Endothelial cell of umbilical vein (primary cell): ENCODE data around the gene OR7A10. TPM values are rescaled to one million over a fixed set of nuclear protein-coding genes. Genes with fewer than 3 reads are reported as not detected.
"Not testable (repeated sequence)": the region's sequence is repeated elsewhere in the genome, so short reads cannot be mapped to it uniquely, and the experiment has no call there.

ENCODE experiments used
- BruUV-seq: library from RNA; stranded (reverse); fragments of 400-500 nt; replicated peaks from 2 replicates; lab custom pipeline; 2021; lab: Mats Ljungman, UMichigan
- CTCF ChIA-PET: fragments of 300-600, 350-600 bp; sonication (Branson Sonifier 250); formaldehyde crosslinking; loops from one replicate; lab custom pipeline; 2021; ENCODE audit warnings: antibody characterized with exemption, inconsistent platforms; lab: Charles Lee
- POLR2A ChIA-PET: fragments of 300-600, 350-600 bp; sonication (Branson Sonifier 250); formaldehyde crosslinking; loops from one replicate; lab custom pipeline; 2021; ENCODE audit warnings: antibody characterized with exemption, inconsistent platforms; lab: Charles Lee
- DNase-seq: peaks from one replicate; pipeline ENCODE4 v3.0.0-alpha.2; 2011; ENCODE audit warnings: low read depth, low spot score
- FAIRE-seq: peaks from 2 replicates; lab custom pipeline; 2011; peaks lifted over from hg19 to GRCh38; lab: Jason Lieb, UNC
- H2AFZ ChIP-seq: 2 replicates; pipeline ENCODE4 v1.6.0; 2012; ENCODE audit warnings: low read depth, low read length, control low read depth, inconsistent platforms
- H3K27ac ChIP-seq: 2 replicates; pipeline ENCODE4 v1.5.1; 2011; ENCODE audit warnings: low read depth, mild to moderate bottlenecking, control low read depth, low read length, moderate library complexity; ENCODE audit not compliant: insufficient read depth
- H3K27me3 ChIP-seq, 2 experiments: 2 replicates each; pipeline versions ENCODE4 v1.6.0 to v1.6.1; 2011; ENCODE audit warnings: low read length in 2 of 2, mixed read lengths in 1 of 2; ENCODE audit not compliant: control insufficient read depth in 2 of 2, insufficient read depth in 2 of 2
- H3K36me3 ChIP-seq, 2 experiments: 2 replicates in 1 of 2; 3 replicates in 1 of 2; pipeline ENCODE4 v1.5.1; 2011; ENCODE audit warnings: low read length in 2 of 2, mild to moderate bottlenecking in 1 of 2, moderate library complexity in 1 of 2; ENCODE audit not compliant: control insufficient read depth in 2 of 2, insufficient read depth in 2 of 2; ENCODE audit errors: extremely low read depth in 1 of 2
- H3K4me1 ChIP-seq: 3 replicates; pipeline ENCODE4 v1.5.1; 2011; ENCODE audit warnings: mild to moderate bottlenecking, low read length; ENCODE audit not compliant: control insufficient read depth, insufficient read depth; ENCODE audit errors: extremely low read depth
- H3K4me2 ChIP-seq: 2 replicates; pipeline ENCODE4 v1.6.1; 2011; ENCODE audit warnings: low read length, control low read depth, mixed read lengths; ENCODE audit not compliant: insufficient read depth
- H3K4me3 ChIP-seq, 3 experiments: fragments of 200-600 bp in 1 of 3; sonication (generic), shearing (Covaris generic) in 1 of 3; replicated peaks in 1 of 3; 2 replicates each; pipeline ENCODE4 v1.5.1; 2011 to 2016; ENCODE audit warnings: control low read depth in 3 of 3, low read length in 3 of 3, mild to moderate bottlenecking in 2 of 3, inconsistent platforms in 1 of 3, low read depth in 1 of 3, moderate library complexity in 1 of 3; ENCODE audit not compliant: insufficient read depth in 1 of 3
- H3K79me2 ChIP-seq: 2 replicates; pipeline ENCODE4 v1.6.0; 2012; ENCODE audit warnings: low read length, inconsistent platforms; ENCODE audit not compliant: control insufficient read depth, insufficient read depth
- H3K9ac ChIP-seq: replicated peaks from 2 replicates; pipeline ENCODE3; 2011; ENCODE audit warnings: low read length, control low read depth; ENCODE audit not compliant: insufficient read depth; ENCODE audit errors: extremely low read depth
- H3K9me1 ChIP-seq: replicated peaks from 3 replicates; pipeline ENCODE4 v1.6.0; 2011; ENCODE audit warnings: mild to moderate bottlenecking, low read length; ENCODE audit not compliant: control insufficient read depth, insufficient read depth; ENCODE audit errors: extremely low read depth
- H3K9me3 ChIP-seq: replicated peaks from 2 replicates; pipeline ENCODE4 v1.5.1; 2012; ENCODE audit warnings: low read length, inconsistent platforms; ENCODE audit not compliant: control insufficient read depth, insufficient read depth
- H4K20me1 ChIP-seq: replicated peaks from 2 replicates; pipeline ENCODE3; 2011; ENCODE audit warnings: mild to moderate bottlenecking, low read length; ENCODE audit not compliant: control insufficient read depth, insufficient read depth; ENCODE audit errors: extremely low read depth
- EZH2 ChIP-seq: IDR thresholded peaks from 2 replicates; pipeline ENCODE4 v1.6.1; 2012; ENCODE audit warnings: borderline replicate concordance, low read depth, mild to moderate bottlenecking, moderate library complexity, low read length, inconsistent platforms; ENCODE audit not compliant: severe bottlenecking
- FOS ChIP-seq: IDR thresholded peaks from 2 replicates; pipeline ENCODE4 v1.6.1; 2011; ENCODE audit warnings: mild to moderate bottlenecking, low read length, moderate library complexity, borderline replicate concordance; ENCODE audit not compliant: insufficient read depth
- GATA2 ChIP-seq: IDR thresholded peaks from 2 replicates; pipeline ENCODE4 v1.7.0; 2011; ENCODE audit warnings: low read depth, mild to moderate bottlenecking, moderate library complexity, mixed read lengths, low read length; ENCODE audit not compliant: insufficient read length, insufficient read depth
- JUN ChIP-seq: IDR thresholded peaks from 2 replicates; pipeline ENCODE4 v1.6.1; 2011; ENCODE audit warnings: borderline replicate concordance, low read depth; ENCODE audit not compliant: insufficient read length, insufficient read depth
- MYC ChIP-seq: IDR thresholded peaks from one replicate; pipeline ENCODE4 v1.6.1; 2011; ENCODE audit warnings: mild to moderate bottlenecking, low read depth, low read length
- POLR2A ChIP-seq: IDR thresholded peaks from 2 replicates; pipeline ENCODE4 v1.6.1; 2012; ENCODE audit warnings: low read depth, mild to moderate bottlenecking, control low read depth, low read length
- POLR2AphosphoS5 ChIP-seq: IDR thresholded peaks from 2 replicates; pipeline ENCODE4 v1.6.1; 2012; ENCODE audit warnings: low read depth, mild to moderate bottlenecking, control low read depth, low read length, moderate library complexity; ENCODE audit not compliant: insufficient read depth
- dilution Hi-C: fragments of 300-500 bp; cut with MboI; formaldehyde crosslinking; loops from one replicate; pipeline ENCODE4 v1.15.0; 2019; ENCODE audit warnings: low sequenced_read_pairs; ENCODE audit not compliant: extremely low pct_ligation_motif_present
- intact Hi-C: fragments of 100-400 bp; cut with micrococcal nuclease; formaldehyde crosslinking; loops from one replicate; pipeline ENCODE4 v1.10.0; 2022
- polyA plus RNA-seq, 4 experiments: library from polyadenylated mRNA; depleted of rRNA in 3 of 4; stranded (reverse) in 3 of 4; unstranded in 1 of 4; fragments of >200 nt; gene quantifications; 2 replicates each; pipeline versions ENCODE4 v1.2.1 to v1.2.3, GENCODE V29; 2011 to 2012; ENCODE audit warnings: missing spikeins in 1 of 4
- total RNA-seq: library from RNA; stranded (reverse); gene quantifications from 2 replicates; pipeline ENCODE4 v1.2.3, GENCODE V29; 2021
- TF ChIP-seq, protein P1 (sequence below): IDR thresholded peaks from 2 replicates; pipeline ENCODE4 v1.6.1; 2011; ENCODE audit not compliant: insufficient read depth, insufficient read length
- TF ChIP-seq, protein P2 (sequence below), 2 donors: IDR thresholded peaks; 1 replicate in 1 of 2; 2 replicates in 1 of 2; pipeline ENCODE4 v1.5.1; 2011; ENCODE audit warnings: low read length in 2 of 2, mild to moderate bottlenecking in 2 of 2, moderate library complexity in 2 of 2, control low read depth in 1 of 2, inconsistent platforms in 1 of 2, low read depth in 1 of 2; ENCODE audit not compliant: insufficient read depth in 1 of 2; ENCODE audit errors: extremely low read depth in 1 of 2

Gene OR7A10
- total and polyA plus RNA-seq, 2 donors (not counting 3 experiments of a cell fraction or from before 2014, with no cell fraction given): not detected

DNA sequence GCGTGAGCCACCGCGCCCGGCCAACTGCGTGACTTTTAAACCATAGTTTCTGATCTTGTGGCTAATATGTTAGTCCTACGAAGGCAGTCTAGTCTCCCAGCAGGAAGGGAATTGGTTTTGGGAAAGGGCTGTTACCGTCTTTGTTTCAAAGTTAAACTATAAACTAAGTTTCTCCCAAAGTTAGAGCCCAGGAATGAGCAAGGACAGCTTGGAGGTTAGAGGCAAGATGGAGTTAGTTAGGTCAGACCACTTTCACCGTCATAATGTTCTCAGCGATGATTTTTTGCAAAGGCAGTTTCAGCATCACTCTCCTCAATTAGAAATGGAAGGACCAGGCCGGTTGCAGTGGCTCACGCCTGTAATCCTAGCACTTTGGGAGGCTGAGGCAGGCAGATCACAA, 52.7 kb downstream of the OR7A10 start:
- dilution Hi-C loops: no loop called here
- no peaks in the 10 kb centered on the region for H4K20me1 ChIP-seq

DNA sequence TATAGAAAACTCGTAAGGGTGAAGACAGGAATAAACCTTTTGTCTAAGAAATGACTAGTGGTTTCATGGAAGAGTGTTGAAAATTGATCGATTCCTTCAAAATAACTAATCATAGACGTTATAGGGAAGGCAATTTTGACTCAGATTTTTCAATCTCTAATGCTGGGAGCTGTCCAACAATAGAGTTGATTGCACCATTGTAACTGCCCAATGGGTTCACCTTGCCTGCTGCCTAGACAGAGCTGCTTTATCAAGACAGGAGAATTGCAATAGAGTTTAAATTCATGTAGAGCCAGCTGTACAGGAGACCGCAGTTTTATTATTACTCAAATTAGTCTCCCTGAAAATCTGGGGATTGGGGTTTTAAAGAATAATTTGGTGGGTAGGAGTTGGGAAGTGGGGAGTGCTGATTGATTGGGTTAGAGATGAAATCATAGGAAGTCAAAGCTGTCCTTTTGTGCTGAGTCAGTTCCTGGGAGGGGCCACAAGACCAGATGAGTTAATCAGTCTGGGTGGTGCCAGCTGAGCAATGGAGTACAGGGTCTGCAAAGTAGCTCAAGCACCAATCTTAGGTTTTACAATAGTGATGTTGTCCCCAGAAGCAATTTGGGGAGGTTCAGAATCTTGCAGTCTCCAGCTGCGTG, 53.5 kb downstream of the OR7A10 start:
- intact Hi-C loops (no loop called here), dilution Hi-C loops (no loop called here)
- Histone ChIP-seq H3K4me1 (no peaks in the 10 kb centered on the region), H3K79me2 (no peaks in the 10 kb centered on the region), H3K36me3 (no peaks in the 10 kb centered on the region), H3K9me3 (no peaks in the 10 kb centered on the region), H3K9ac (no peak overlapping the region), H3K27ac (no peak overlapping the region), H3K4me3 (no peak overlapping the region), H3K4me2 (no peak overlapping the region), H3K9me1 (no peaks in the 10 kb centered on the region), H4K20me1 (no peaks in the 10 kb centered on the region), H2AFZ (no peak overlapping the region), H3K27me3 (no peaks in the 10 kb centered on the region)
- ChIA-PET POLR2A (no interaction called here), CTCF (no interaction called here)
- DNase-seq: no peak
- TF ChIP-seq FOS (no peak), GATA2 (no peak), POLR2A (no peak), EZH2 (no peak), JUN (no peak), MYC (no peak), POLR2AphosphoS5 (no peak)
- TF ChIP-seq, protein P1, sequence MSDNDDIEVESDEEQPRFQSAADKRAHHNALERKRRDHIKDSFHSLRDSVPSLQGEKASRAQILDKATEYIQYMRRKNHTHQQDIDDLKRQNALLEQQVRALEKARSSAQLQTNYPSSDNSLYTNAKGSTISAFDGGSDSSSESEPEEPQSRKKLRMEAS: no peak
- TF ChIP-seq, protein P2, sequence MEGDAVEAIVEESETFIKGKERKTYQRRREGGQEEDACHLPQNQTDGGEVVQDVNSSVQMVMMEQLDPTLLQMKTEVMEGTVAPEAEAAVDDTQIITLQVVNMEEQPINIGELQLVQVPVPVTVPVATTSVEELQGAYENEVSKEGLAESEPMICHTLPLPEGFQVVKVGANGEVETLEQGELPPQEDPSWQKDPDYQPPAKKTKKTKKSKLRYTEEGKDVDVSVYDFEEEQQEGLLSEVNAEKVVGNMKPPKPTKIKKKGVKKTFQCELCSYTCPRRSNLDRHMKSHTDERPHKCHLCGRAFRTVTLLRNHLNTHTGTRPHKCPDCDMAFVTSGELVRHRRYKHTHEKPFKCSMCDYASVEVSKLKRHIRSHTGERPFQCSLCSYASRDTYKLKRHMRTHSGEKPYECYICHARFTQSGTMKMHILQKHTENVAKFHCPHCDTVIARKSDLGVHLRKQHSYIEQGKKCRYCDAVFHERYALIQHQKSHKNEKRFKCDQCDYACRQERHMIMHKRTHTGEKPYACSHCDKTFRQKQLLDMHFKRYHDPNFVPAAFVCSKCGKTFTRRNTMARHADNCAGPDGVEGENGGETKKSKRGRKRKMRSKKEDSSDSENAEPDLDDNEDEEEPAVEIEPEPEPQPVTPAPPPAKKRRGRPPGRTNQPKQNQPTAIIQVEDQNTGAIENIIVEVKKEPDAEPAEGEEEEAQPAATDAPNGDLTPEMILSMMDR (IDR thresholded peaks at IDR 0.05; ENCODE audit: extremely low read depth in 1 of 2, insufficient read depth in 1 of 2, low read depth in 1 of 2, low read length in 2 of 2): no peak
- FAIRE-seq: no peak
- BruUV-seq: no TSS peak

More for the DNA sequence above, 52.7 kb downstream of the OR7A10 start:
- H3K27me3 ChIP-seq: no peaks in the 10 kb centered on the region
- H3K9me1 ChIP-seq: no peaks in the 10 kb centered on the region
- no peaks in the 10 kb centered on the region for H3K9me3 ChIP-seq
- no peak for TF ChIP-seq GATA2
- no peaks in the 10 kb centered on the region for H3K79me2 ChIP-seq
- no peaks in the 10 kb centered on the region for H3K4me1 ChIP-seq
- H3K27ac ChIP-seq: no peak overlapping the region
- BruUV-seq: no TSS peak
- ChIA-PET POLR2A (no interaction called here), CTCF (interaction anchor here (0.7 kb wide), 1 partner anchor 90 kb away, joined by 3 read pairs; the partner anchor contains the start of gene OR7A17)
- H2AFZ ChIP-seq: no peak overlapping the region
- no peak for FAIRE-seq
- intact Hi-C loops: no loop called here
- H3K9ac ChIP-seq: no peak overlapping the region
- H3K4me3 ChIP-seq: no peak overlapping the region
- no peak overlapping the region for H3K4me2 ChIP-seq
- no peak for DNase-seq
- no peaks in the 10 kb centered on the region for H3K36me3 ChIP-seq

DNA sequence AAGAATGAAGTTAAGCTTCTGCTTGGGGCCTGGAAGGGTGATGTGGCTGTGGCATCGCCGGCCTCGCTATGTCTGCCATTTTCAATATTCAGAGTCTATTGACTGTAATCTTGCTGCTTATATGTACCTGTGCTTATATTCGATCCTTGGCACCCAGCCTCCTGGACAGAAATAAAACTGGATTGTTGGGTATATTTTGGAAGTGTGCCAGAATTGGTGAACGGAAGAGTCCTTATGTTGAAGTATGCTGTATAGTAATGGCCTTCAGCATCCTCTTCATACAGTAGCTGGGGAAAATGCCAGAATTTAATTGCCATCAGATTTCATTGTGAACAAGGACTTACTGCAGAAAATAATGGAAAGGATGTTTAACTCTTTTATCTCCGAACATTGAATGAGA, 56.5 kb downstream of the OR7A10 start:
- H3K79me2 ChIP-seq, H3K9ac ChIP-seq, H3K4me2 ChIP-seq, H3K27ac ChIP-seq, H3K9me1 ChIP-seq, FAIRE-seq, CTCF ChIA-PET, H3K27me3 ChIP-seq, H3K9me3 ChIP-seq, DNase-seq, H4K20me1 ChIP-seq, H3K4me1 ChIP-seq, intact Hi-C loops, H3K36me3 ChIP-seq, dilution Hi-C loops, H3K4me3 ChIP-seq, BruUV-seq, H2AFZ ChIP-seq, POLR2A ChIA-PET: not testable (repeated sequence)
